ENCODE measurements around the gene NAXE.

- no peak for TF ChIP-seq CTCF (IDR thresholded peaks at IDR 0.05; ENCODE audit: poor library complexity, severe bottlenecking)
- TF ChIP-seq RAD21 (conservative IDR thresholded peaks at IDR 0.05) = no peak
- TF ChIP-seq EZH2 (IDR thresholded peaks at IDR 0.05; ENCODE audit: borderline replicate concordance, insufficient read depth, low read length, poor library complexity, severe bottlenecking) = no peak
- no peak for TF ChIP-seq POLR2AphosphoS5 (IDR thresholded peaks at IDR 0.05)
Observed at GRCh38 chr1:156586892-156587477, 4.6 kb upstream of the NAXE start.

All from neural cell (in vitro differentiated cells).